GM20431 (cell line): ENCODE measurements around the gene KPNA3.
"Not testable (repeated sequence)": the region's sequence is repeated elsewhere in the genome, so short reads cannot be mapped to it uniquely, and the experiment has no call there.

Source experiments
- in situ Hi-C: fragments of 300-500 bp; cut with MseI, MboI; formaldehyde crosslinking; loops from one replicate; pipeline ENCODE4 v1.15.0; 2020; ENCODE audit warnings: low sequenced_read_pairs; ENCODE audit not compliant: unreplicated experiment

Gene KPNA3

GRCh38 chr13:49792550-49793324, at the start of gene KPNA3:
Gene KPNA3 (minus strand): TSS chr13:49792682. CDS start chr13:49792506, 176 bp downstream.
- in situ Hi-C loops: no loop called here

GRCh38 chr13:49841964-49842363, 49.5 kb upstream of the KPNA3 start:
- in situ Hi-C loops: loop anchor here (25.0 kb wide), 1 partner anchor 180 kb away; no protein-coding TSS in a partner anchor

GRCh38 chr13:49840675-49841074, 48.2 kb upstream of the KPNA3 start:
- in situ Hi-C loops: loop anchor here (25.0 kb wide), 1 partner anchor 178 kb away; no protein-coding TSS in a partner anchor

- in situ Hi-C loops: loop anchor here (25.0 kb wide), 1 partner anchor 178 kb away; no protein-coding TSS in a partner anchor
Observed at GRCh38 chr13:49840266-49840665, 47.8 kb upstream of the KPNA3 start.

GRCh38 chr13:49838989-49839388, 46.5 kb upstream of the KPNA3 start:
- in situ Hi-C loops: loop anchor here (25.0 kb wide), 1 partner anchor 177 kb away; no protein-coding TSS in a partner anchor

- in situ Hi-C loops: loop anchor here (25.0 kb wide), 1 partner anchor 174 kb away; no protein-coding TSS in a partner anchor
Observed at GRCh38 chr13:49836516-49836915, 44.0 kb upstream of the KPNA3 start.

- in situ Hi-C loops: loop anchor here (25.0 kb wide), 1 partner anchor 171 kb away; no protein-coding TSS in a partner anchor
Observed at GRCh38 chr13:49833402-49833801, 40.9 kb upstream of the KPNA3 start.

- in situ Hi-C loops: loop anchor here (25.0 kb wide), 1 partner anchor 169 kb away; no protein-coding TSS in a partner anchor
Observed at GRCh38 chr13:49831455-49831854, 39.0 kb upstream of the KPNA3 start.

GRCh38 chr13:49830721-49831120, 38.2 kb upstream of the KPNA3 start:
- in situ Hi-C loops: loop anchor here (25.0 kb wide), 1 partner anchor 168 kb away; no protein-coding TSS in a partner anchor

GRCh38 chr13:49829715-49830114, 37.2 kb upstream of the KPNA3 start:
- in situ Hi-C loops: loop anchor here (25.0 kb wide), 1 partner anchor 167 kb away; no protein-coding TSS in a partner anchor

- in situ Hi-C loops: loop anchor here (25.0 kb wide), 1 partner anchor 166 kb away; no protein-coding TSS in a partner anchor
Observed at GRCh38 chr13:49828453-49828852, 36.0 kb upstream of the KPNA3 start.

GRCh38 chr13:49827891-49828290, 35.4 kb upstream of the KPNA3 start:
- in situ Hi-C loops: loop anchor here (25.0 kb wide), 1 partner anchor 166 kb away; no protein-coding TSS in a partner anchor

- in situ Hi-C loops: loop anchor here (25.0 kb wide), 1 partner anchor 165 kb away; no protein-coding TSS in a partner anchor
Observed at GRCh38 chr13:49827336-49827735, 34.9 kb upstream of the KPNA3 start.

GRCh38 chr13:49821216-49822009, 28.9 kb upstream of the KPNA3 start:
- in situ Hi-C loops: no loop called here

GRCh38 chr13:49820591-49821215, 28.2 kb upstream of the KPNA3 start:
- in situ Hi-C loops: no loop called here

- in situ Hi-C loops: not testable (repeated sequence)
Observed at GRCh38 chr13:49816047-49816446, 23.6 kb upstream of the KPNA3 start.

GRCh38 chr13:49814551-49815270, 22.2 kb upstream of the KPNA3 start:
- in situ Hi-C loops: no loop called here

GRCh38 chr13:49812812-49813211, 20.3 kb upstream of the KPNA3 start:
- in situ Hi-C loops: no loop called here

- in situ Hi-C loops: no loop called here
Observed at GRCh38 chr13:49811527-49811908, 19.0 kb upstream of the KPNA3 start.
